Fibroblast of skin of right biceps (primary cell): ENCODE measurements around the gene SLC11A1.

Experiments used
- DNase-seq: peaks from one replicate; pipeline ENCODE4 v3.0.0-alpha.2; 2013

The SLC11A1 gene

GRCh38 chr2:218367415-218368149 lies 14.5 kb upstream of the SLC11A1 start:
- peak; percentile 69 for DNase-seq

- no peak for DNase-seq
Measured at GRCh38 chr2:218368150-218368528, 13.9 kb upstream of the SLC11A1 start.

GRCh38 chr2:218368621-218369153 lies 13.4 kb upstream of the SLC11A1 start:
- DNase-seq, result peak; percentile 12

GRCh38 chr2:218369330-218369729 lies 12.7 kb upstream of the SLC11A1 start:
- DNase-seq, result no peak

- DNase-seq, result peak; percentile 17
Measured at GRCh38 chr2:218370410-218371063, 11.5 kb upstream of the SLC11A1 start.

GRCh38 chr2:218371983-218372350 lies 10.1 kb upstream of the SLC11A1 start:
- DNase-seq, result no peak

GRCh38 chr2:218374795-218375194 lies 7.3 kb upstream of the SLC11A1 start:
- DNase-seq, result no peak

GRCh38 chr2:218375212-218375611 lies 6.9 kb upstream of the SLC11A1 start:
- DNase-seq, result peak; percentile 73

GRCh38 chr2:218378053-218378452 lies 4.0 kb upstream of the SLC11A1 start:
- no peak for DNase-seq

GRCh38 chr2:218382785-218383184 lies 712 bp downstream of the SLC11A1 start:
- DNase-seq, result no peak

GRCh38 chr2:218383892-218384519 lies 1.9 kb downstream of the SLC11A1 start:
- no peak for DNase-seq

- DNase-seq, result no peak
Measured at GRCh38 chr2:218384975-218385374, 2.9 kb downstream of the SLC11A1 start.

- no peak for DNase-seq
Measured at GRCh38 chr2:218386505-218387368, 4.7 kb downstream of the SLC11A1 start.

- DNase-seq, result peak; percentile 63
Measured at GRCh38 chr2:218387369-218388194, 5.5 kb downstream of the SLC11A1 start.

GRCh38 chr2:218389333-218390150 lies 7.5 kb downstream of the SLC11A1 start:
- no peak for DNase-seq

- DNase-seq, result no peak
Measured at GRCh38 chr2:218391202-218391601, 9.1 kb downstream of the SLC11A1 start.

- DNase-seq, result no peak
Measured at GRCh38 chr2:218392459-218392858, 10.4 kb downstream of the SLC11A1 start.

- no peak for DNase-seq
Measured at GRCh38 chr2:218392891-218393462, 10.9 kb downstream of the SLC11A1 start.

- DNase-seq, result no peak
Measured at GRCh38 chr2:218393750-218394290, 11.7 kb downstream of the SLC11A1 start.
